Measurements from ENCODE around the gene CXCL1. TPM values are rescaled to one million over a fixed set of nuclear protein-coding genes. Genes with fewer than 3 reads are reported as not detected.

The CXCL1 gene
- polyA plus RNA-seq, 1 experiment: 0.53 TPM

GRCh38 chr4:73892966-73893365 lies 23.8 kb downstream of the CXCL1 start:
- Histone ChIP-seq H3K36me3 (ENCODE audit: control insufficient read depth, insufficient read depth, low read length) (no peaks in the 10 kb centered on the region), H3K27me3 (ENCODE audit: control insufficient read depth, insufficient read depth, low read length) (no peaks in the 10 kb centered on the region), H3K4me3 (ENCODE audit: low read depth, low read length) (no peak overlapping the region)
- ChIA-PET POLR2A (no interaction called here), CTCF (interaction anchor here (1.0 to 1.1 kb wide), 2 partner anchors 30 to 231 kb away, joined by 3 to 4 read pairs; no protein-coding TSS in a partner anchor)
- TF ChIP-seq, protein P1, sequence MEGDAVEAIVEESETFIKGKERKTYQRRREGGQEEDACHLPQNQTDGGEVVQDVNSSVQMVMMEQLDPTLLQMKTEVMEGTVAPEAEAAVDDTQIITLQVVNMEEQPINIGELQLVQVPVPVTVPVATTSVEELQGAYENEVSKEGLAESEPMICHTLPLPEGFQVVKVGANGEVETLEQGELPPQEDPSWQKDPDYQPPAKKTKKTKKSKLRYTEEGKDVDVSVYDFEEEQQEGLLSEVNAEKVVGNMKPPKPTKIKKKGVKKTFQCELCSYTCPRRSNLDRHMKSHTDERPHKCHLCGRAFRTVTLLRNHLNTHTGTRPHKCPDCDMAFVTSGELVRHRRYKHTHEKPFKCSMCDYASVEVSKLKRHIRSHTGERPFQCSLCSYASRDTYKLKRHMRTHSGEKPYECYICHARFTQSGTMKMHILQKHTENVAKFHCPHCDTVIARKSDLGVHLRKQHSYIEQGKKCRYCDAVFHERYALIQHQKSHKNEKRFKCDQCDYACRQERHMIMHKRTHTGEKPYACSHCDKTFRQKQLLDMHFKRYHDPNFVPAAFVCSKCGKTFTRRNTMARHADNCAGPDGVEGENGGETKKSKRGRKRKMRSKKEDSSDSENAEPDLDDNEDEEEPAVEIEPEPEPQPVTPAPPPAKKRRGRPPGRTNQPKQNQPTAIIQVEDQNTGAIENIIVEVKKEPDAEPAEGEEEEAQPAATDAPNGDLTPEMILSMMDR (IDR thresholded peaks at IDR 0.05; ENCODE audit: insufficient read depth, low read depth, low read length): no peak
- DNase-seq (ENCODE audit: low read depth): no peak

DNA sequence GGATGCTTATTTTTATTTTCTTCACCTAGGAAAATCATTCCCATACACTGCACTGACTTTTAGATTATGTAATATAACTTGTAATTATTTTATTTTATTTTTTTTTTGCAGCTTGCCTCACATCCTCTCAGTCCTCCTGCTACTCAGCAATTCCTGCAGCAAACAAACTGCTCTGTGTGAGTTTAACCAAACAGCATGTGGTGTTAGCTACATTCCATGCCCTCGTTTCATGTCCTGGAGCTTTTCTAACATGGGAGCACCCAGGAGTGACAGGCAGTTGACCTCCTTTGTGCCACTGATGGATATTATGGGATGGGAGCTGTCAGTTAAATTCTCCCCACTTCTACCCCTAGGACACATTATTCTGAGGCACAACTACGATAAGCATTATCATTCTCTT lies 24.8 kb downstream of the CXCL1 start:
- no peaks in the 10 kb centered on the region for H3K27me3 ChIP-seq (ENCODE audit: control insufficient read depth, insufficient read depth, low read length)
- DNase-seq (ENCODE audit: low read depth): no peak
- ChIA-PET CTCF (interaction anchor here (1.1 to 2.0 kb wide), 4 partner anchors 17 to 232 kb away, joined by 3 to 7 read pairs (median 4); no protein-coding TSS in a partner anchor), POLR2A (no interaction called here)
- TF ChIP-seq, protein P1 (IDR thresholded peaks at IDR 0.05; ENCODE audit: insufficient read depth, low read depth, low read length): no peak
- no peak overlapping the region for H3K4me3 ChIP-seq (ENCODE audit: low read depth, low read length)
- no peaks in the 10 kb centered on the region for H3K36me3 ChIP-seq (ENCODE audit: control insufficient read depth, insufficient read depth, low read length)

DNA sequence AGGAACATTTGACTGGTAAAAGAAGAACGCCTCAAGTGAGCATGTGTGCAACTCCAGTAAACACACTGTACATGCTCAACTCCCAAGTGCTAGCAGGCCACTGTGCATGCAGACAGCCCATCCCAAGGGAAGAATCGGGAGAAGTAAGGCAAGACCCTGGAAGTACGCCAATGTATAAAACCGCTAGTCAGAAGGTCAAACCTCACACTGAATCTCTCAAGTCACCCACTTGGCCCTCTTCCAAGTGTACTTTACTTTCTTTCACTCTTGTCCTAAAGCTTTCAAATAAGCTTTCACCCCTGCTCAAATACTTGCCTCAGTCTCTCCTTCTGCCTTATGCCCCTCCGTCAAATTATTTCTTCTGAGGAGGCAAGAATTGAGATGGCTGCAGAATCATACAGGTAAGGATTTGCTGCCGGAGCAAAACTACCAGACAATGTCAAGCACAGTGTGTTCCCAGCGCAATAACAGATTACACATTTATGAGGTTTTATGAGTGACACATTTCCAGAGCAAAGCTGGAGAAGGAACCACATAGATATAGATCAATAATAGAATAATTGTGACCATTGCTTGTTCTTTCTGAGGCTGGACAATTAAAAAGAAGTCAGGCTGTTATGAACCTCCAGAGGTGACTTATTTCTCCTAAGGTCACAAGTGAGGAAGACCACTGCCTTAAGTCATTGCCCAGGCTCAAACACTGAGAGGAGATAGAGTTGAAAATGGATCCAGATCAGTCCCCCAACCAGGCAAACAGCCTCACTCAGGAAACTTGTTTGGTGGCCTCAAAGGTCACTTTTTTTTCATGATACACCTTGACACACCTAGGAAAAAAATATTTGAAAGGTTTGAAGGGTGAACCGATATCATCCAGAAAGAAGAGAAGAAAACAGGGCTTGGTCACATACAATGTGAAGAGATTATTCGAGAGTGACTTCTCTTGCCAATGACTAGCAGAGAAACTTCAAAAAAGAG lies 26.3 kb downstream of the CXCL1 start:
- no peak for DNase-seq (ENCODE audit: low read depth)
- Histone ChIP-seq H3K4me3 (ENCODE audit: low read depth, low read length) (no peak overlapping the region), H3K27me3 (ENCODE audit: control insufficient read depth, insufficient read depth, low read length) (no peaks in the 10 kb centered on the region), H3K36me3 (ENCODE audit: control insufficient read depth, insufficient read depth, low read length) (no peaks in the 10 kb centered on the region)
- TF ChIP-seq, protein P1 (IDR thresholded peaks at IDR 0.05; ENCODE audit: insufficient read depth, low read depth, low read length): no peak
- CTCF ChIA-PET: interaction anchor here (1.3 to 2.0 kb wide), 2 partner anchors 31 to 233 kb away, joined by 3 to 7 read pairs; no protein-coding TSS in a partner anchor
- POLR2A ChIA-PET: no interaction called here

- ChIA-PET POLR2A (no interaction called here), CTCF (interaction anchor here (0.9 kb wide), 1 partner anchor 235 kb away, joined by 3 read pairs; no protein-coding TSS in a partner anchor)
Observed at GRCh38 chr4:73896416-73896815, 27.2 kb downstream of the CXCL1 start.

More at GRCh38 chr4:73896416-73896815, 27.2 kb downstream of the CXCL1 start:
- TF ChIP-seq, protein P1 (IDR thresholded peaks at IDR 0.05; ENCODE audit: insufficient read depth, low read depth, low read length): no peak
- H3K27me3 ChIP-seq (ENCODE audit: control insufficient read depth, insufficient read depth, low read length): no peaks in the 10 kb centered on the region
- H3K4me3 ChIP-seq (ENCODE audit: low read depth, low read length): no peak overlapping the region
- H3K36me3 ChIP-seq (ENCODE audit: control insufficient read depth, insufficient read depth, low read length): no peaks in the 10 kb centered on the region
- no peak for DNase-seq (ENCODE audit: low read depth)

Data from BJ (cell line).